GM19351 (cell line): ENCODE data around the gene HELQ.
"Not testable (repeated sequence)": the region's sequence is repeated elsewhere in the genome, so short reads cannot be mapped to it uniquely, and the experiment has no call there.

Experiments used
- ATAC-seq: cut with Tn5 transposase; IDR thresholded peaks from one replicate; pipeline ENCODE4 v1.9.1; 2021; ENCODE audit warnings: mild to moderate bottlenecking, moderate library complexity; ENCODE audit not compliant: unreplicated experiment

Gene HELQ

DNA sequence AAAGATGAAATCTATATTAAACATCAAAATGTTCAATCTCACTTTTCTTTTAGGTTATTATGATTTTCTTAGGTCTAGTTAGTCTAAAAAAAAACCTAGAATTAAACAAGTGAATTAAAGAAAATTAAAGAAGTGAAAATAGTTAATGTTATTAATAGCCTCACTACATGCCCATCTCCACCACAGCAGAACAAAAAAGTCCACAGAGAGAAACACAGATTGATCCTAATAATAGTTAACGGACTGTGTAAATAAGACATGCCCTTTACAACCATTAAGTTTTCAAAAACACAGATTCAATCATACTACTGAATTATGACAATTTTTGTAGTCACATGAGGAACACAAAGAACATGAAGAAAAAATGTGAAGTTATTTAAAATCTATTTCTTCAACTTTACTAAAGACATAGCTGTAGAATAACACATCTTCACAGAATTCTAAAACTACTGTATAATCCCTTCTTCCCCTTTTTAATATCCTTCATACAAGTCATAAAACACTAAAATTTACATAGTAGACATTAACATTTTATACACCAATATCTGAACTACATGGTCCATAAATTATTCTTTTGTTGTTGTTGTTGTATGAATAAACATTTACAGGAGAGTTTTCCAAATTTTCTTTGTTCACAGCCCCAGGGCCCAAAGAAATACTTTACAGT lies 15.3 kb downstream of the HELQ start:
- no peak for ATAC-seq

DNA sequence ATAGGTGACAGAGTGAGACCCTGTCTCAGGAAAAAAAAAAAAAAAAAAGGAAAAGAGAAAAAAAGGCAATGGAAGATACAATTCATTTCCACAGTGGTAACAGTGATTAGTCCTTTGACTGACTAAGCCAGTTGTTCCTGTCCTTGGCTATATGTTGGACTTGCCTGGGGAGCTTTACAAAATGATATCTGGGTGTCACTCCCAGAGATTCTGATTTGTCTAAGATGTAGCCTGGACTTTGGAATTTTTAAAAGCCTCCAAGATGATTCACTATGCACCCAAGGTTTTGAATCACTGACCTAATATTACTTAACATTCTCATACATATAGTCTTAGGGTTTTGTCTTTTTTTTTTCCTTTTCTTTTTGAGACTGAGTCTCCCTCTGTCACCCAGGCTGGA lies 16.9 kb downstream of the HELQ start:
- ATAC-seq = no peak

DNA sequence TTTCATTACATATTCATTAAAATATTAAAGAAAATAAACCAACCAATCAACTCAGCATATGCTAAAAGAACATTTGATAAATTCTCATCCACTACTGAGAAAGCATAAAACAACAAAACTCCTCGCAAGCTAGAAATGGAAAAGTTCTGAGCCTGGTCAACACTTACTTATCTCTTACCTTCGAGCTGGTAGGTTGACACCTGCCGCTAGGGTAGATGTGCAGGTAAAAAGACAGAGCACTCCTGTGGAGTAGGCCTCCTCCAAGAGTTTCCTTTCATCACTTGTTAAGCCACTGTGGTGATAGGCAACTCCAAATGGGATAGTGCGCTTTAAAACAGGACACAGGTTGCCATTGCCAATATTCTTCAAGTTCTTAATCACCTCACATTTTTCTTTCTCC lies 18.9 kb downstream of the HELQ start:
- ATAC-seq = no peak

DNA sequence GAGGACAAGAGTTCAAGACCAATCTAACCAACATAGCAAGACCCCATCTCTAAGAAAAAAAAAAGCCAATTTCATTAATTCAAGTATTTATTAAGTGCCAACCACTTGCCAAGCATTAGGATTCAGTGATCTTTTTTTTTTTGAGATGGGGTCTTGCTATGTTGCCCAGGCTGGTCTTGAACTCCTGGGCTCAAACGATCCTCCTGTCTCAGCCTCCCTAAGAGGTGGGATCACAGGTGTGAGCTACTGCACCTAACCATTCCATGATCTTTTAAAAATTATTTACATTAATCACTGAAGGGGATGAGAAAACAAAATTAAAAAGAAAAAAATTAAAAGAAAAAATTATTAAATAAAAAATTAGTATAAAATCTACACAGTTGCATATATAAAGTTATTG lies 24.4 kb downstream of the HELQ start:
- ATAC-seq = no peak

DNA sequence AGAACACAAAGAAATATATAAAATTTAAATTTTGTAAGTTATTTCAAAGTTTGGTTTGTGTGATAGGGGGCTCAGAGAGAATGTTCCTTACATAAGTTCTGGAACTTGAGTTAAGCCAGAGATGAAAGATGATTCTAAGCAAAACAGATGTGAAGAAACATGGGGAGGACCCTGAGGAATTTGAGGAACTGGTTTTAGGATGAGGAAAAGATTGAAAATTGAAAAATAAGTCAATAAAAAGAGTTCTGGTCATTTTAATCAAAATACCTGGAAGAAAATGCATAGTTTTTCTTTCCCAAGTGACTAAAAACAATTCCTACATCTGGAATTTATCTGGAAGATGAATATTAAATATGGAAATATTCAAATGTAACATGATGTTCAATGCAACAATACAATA lies 37.4 kb downstream of the HELQ start:
- ATAC-seq = no peak

DNA sequence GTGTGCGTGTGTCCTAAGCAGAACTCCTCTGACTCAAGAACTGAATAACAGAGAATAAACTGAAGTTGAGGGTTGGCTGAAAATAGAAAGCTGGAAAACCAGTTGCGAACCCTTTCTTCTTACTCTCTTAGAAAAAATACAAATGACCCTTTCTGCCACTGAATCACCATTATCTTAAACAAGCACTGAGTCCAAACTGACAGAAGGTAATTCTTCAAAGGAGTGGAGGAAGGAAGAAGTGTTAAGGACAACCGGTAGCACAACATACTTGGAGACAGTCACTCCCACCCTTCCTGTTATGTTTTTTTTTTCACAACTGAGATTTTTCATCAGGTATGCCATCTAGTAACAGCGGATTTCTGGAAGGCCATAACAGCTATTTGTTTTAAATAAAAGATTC lies 38.1 kb downstream of the HELQ start:
- no peak for ATAC-seq

DNA sequence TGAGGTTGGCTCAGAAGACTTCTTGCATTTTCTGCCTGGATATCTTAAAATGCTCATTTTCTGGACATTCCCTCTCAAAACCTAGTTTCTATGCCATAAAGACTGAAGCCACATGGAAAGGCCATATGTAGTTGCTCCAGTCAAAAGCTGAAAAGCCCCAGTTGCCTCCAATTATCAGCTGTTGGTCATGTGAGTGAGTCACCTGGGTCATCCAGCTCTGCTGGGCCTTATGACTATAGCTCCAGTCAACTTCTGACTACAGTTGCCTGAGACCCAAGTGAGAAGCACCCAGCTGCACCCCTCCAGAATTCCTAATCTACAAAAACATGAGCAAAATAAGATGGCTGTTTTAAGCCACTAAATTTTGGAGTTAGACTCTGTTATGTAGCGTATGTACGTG lies 41.9 kb downstream of the HELQ start:
- ATAC-seq = no peak

DNA sequence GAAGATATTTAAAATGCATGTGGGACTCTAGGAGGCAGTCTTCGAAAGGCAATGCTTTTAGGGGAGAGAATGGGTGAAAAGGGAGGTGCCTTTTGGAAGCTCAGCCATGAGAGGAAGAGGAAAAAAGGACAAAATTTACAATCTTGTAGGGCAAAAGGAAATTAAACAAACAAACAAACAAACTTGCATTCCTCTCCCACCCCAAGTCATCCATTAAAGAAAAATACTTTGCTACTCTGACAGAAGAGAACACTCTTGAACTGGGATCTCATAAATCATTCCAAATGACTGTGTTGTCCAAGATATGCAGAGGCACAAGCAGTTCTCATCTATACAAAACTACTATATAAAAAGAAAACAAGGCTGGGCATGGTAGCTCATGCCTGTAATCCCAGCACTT lies 46.7 kb downstream of the HELQ start:
- no peak for ATAC-seq

DNA sequence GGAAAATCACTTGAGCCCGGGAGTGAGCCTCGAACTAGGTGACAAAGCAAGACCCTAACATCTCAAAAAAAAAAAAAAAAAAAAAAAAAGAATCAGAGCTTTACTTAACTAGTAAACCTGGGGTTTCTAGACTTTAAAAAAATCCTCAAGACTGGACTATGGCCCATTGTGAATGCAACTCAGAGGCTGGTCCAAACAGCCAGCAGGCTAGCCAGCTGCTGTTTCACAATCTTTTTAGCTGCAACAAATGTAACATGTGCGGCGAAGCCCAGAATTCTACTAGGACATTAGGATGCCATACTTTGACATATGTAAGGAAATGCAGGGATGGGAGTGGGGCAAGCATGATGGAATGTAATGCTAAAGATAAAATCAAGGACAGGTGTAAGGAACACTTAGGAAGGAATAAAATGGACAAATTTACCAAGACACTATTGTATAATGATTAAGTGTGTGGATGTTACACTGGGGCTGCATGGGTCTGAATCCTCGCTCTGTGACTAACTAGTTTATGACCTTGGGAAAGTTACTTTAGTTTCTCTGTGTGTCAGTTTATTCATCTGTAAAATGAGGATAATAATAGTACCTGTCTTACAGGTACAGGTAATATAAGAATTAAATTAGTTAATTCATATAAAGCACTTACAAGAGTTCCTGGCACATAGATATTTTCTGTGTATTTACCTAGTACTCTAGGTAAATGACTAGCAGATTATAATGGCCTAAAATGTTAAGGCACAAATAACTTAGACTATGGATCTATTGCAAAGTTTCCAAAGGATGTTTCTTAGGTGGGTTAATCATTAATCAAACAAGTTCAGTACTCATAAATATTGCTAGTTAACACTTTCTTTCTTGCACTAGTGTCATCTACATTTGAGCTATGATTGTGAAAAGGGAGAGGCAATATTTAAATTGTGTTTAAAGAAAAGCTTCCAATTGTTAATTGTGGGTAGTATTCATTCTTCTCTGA lies 49.5 kb downstream of the HELQ start:
- ATAC-seq = no peak

DNA sequence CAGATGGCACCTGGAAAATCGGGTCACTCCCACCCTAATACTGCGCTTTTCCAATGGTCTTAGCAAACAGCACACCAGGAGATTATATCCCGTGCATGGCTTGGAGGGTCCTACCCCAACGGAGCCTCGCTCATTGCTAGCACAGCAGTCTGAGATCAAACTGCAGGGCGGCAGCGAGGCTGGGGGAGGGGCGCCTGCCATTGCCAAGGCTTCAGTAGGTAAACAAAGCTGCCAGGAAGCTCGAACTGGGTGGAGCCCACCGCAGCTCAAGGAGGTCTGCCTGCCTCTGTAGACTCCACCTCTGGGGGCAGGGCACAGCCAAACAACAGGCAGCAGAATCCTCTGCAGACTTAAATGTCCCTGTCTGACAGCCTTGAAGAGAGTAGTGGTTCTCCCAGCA lies 57.5 kb downstream of the HELQ start:
- not testable (repeated sequence) for ATAC-seq

DNA sequence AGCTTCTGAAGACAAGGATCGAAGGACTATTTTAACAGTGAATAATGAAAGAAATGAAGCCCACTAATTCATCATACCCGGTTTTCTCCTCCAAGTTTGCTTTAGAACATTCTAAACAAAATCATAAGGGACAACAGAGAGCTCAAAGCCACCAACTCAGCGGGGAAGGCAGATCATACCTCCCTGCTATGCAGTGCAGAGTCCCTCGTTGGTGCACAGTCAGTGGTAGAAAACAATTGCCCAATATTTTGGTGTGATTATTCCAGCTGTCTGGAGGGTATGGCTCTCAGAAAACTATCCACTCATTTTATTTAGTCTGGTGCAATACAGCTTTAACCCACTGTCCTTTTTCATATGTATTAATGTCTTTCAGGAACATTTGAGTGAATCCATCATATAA lies 61.7 kb downstream of the HELQ start:
- no peak for ATAC-seq

DNA sequence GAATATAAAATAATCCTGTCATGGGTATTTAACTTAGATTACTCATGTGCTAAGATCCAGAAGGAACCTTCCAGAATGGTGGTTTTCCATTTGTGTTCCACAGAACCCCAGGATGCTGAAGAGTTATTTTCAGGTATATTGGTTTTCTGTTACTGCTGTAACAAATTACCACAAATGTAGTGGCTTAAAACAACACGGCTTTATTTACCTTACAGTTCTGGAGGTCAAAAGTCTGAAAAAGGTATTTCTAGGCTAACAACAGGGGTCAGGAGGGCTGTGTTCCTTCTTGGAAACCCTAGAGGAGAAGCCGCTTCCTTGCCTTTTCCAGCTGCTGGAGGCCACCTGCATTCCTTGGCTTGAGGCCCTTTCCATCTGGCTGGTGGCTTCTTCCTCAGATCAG lies 63.1 kb downstream of the HELQ start:
- no peak for ATAC-seq

DNA sequence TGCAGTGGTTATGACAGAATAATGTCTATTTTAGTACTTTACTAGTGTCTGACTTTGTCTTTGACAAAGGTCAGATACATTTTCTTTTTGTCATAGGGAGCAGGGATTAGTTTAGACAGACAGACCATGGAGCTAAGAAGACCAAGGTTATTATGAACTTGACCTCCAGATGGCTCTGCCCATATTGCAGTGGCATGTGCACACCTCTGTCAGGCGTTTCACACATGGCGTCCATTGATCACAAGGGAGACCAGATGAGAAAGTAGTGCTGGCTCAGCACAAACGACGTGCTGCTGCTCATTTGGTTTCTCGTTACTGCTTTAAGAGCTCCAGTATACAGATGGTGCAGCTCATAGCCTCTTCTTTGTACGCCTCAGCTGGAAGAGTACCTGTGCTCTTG lies 64.7 kb downstream of the HELQ start:
- no peak for ATAC-seq

DNA sequence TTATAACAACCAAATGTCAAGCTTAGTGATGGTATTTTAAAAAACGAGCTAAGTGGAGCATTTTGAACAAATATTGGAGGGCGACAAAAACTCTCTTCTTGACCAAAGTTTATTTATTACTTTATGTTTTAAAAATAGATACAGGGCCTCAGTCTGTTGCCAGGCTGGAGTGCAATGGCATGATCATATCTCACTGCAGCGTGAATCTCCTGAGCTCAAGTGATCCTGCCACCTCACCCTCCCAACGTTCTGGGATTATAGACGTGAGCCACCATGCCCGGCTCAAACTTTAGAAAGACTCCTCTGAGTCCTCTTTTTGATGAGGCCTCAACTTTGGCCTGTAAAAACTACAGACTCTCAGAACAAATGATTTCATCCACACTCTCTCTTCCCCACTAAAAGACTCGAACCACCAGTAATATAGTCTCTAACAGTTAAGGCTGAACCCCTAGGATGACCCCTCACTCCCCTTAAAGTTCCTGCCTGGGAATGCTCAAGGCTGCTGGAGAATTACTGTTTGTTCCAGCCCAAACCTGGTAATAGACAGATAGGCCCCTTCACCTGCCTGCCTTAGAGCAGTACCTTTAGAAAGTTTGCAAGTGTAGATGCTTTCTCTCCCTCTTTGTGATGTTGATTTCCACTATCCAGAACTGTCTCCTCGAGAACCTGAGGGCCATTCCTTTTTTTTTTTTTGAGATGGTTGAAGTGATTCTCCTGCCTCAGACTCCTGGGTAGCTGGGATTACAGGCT lies 65.7 kb downstream of the HELQ start:
- no peak for ATAC-seq

DNA sequence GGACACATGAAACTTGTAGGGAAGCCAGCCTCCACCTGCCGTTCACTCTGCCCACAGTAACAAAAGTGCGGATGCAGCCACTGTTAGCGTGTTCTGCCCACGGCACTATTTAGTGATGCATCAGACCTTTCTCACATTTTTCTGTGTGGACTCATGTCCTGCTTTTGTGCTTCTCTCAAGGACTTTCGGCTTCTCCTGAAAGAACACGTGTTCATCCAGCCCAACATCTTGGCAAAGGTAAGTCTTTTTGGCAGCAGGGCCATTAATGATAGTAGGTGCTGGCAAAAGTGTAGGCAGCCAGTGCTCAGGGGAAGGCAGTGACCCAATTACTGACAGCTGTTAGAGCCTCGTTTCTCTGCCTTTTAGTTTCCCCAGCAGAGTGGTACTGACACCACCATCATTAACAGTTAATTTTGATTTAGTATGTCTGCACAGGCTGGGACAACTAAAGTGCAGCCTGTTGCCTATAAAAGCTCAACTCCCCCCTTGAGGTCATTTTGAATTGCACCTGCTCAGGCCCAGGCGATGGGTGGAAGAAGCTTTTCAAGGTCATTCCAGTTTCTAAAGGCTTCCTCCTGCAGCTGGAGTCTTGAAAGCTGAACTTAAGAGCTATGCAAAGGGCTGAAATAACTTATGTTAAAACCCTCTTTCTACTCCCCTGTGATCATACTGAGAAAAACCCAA lies 66.4 kb downstream of the HELQ start:
- ATAC-seq = no peak

DNA sequence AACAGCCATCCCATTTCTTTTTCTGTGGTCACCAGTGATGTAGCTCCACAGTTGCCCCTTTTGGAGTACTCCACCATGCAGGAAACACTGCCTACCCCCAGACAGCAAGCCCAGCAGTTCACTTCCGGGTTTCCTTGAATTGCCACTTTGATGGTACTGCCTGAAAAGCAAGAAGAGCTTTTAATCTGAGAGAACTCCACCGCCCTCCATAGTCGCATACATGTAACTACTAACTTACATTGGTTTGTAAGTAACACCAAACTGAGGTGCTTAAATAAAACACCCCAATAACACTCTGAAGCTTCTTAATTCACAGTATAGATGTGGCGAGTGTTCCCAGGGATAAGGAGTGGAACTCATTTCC lies 67.3 kb downstream of the HELQ start:
- ATAC-seq = no peak

DNA sequence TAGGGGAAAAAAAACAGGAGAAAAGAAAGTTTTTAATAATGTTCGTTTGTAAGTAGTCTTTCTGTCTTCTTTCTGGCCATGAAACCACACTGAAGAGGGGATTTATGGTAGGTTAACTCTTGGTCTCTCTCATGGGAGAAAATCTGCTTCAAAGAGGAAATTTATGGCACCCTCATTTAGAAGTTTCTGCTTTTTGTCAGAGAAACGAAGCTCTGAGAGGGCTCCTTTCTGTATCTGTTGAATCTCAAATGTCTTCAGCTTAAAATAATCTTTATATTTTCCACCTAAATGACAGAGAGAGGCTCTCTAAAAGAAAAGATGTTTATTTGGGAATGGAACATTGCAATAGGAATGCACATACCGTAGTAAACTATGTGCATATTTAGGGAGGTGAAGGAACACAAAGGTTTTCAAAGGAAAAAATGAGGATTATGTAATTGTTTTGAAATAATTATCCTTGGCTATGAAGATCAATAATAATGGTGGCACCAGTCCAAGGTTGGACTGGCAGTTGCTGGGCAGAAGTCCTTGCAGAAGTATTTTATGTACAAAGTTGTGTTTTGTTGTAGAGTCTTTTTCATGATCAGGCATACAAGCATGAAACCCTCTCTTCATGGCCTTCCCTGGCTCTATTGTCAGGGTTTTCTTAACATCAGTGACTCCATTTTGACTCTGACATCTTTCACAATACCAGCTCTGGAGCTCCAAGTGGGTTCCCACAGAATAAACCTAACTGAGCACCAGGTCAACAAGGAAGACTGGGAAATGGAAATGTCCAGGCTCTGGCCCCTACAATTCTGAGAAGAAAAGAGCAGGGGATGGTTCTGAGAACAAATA lies 67.9 kb downstream of the HELQ start:
- ATAC-seq = no peak

DNA sequence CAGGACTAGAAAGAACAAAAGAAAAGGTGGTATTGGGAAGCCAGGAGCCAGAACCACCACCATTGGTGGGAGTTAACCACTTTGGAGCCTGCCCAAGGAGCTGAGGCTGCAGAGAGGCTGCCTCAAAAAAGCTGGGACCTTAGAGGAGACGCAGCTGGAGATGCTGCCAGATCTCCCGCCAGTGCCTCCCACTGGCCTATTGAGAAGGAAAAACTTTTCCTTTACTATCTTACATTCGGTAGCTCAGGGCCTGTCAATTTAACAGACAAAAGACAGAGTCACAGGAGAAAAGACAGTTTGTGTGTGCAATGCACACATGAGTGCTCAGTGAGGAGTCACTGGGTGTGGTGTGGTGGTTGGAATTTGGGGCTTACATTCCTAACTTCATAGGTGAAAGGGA lies 68.6 kb downstream of the HELQ start:
- ATAC-seq = no peak

DNA sequence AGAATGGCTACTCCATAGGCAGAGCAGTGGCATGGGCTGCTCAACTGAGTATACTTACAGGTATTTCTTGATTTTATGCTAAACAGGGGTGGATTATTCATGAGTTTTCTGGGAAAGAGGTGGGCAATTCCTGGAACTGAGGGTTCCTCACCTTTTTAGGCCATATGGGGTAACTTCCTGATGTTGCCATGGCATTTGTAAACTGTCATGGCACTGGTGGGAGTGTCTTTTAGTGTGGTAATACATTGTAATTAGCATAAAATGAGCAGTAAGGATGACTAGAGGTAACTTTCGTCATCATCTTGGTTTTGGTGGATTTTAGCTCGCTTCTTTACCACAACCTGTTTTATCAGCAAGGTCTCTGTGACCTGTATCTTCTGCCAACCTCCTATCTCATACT lies 72.8 kb downstream of the HELQ start:
- no peak for ATAC-seq

DNA sequence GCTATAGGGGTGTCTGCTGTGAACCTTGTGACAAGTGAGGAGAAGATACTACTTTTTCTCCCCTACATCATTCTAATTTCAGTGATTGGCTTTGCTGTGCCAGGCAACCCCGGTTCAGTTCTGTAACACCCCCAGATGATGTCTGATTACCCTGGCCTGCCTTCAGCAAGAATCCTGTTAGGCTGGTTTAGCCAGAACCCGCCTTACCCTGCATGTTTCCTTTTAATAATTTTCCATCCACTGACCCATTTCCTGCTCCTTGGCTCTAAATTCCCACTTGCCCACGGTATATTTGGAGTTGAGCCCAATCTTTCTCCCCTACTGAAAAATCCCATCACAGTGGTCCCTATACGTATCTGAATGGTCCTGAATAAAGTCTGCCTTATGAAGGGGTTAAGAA lies 74.5 kb downstream of the HELQ start:
- no peak for ATAC-seq
